Measurements from ENCODE around the gene HGS.

Gene HGS, protein sequence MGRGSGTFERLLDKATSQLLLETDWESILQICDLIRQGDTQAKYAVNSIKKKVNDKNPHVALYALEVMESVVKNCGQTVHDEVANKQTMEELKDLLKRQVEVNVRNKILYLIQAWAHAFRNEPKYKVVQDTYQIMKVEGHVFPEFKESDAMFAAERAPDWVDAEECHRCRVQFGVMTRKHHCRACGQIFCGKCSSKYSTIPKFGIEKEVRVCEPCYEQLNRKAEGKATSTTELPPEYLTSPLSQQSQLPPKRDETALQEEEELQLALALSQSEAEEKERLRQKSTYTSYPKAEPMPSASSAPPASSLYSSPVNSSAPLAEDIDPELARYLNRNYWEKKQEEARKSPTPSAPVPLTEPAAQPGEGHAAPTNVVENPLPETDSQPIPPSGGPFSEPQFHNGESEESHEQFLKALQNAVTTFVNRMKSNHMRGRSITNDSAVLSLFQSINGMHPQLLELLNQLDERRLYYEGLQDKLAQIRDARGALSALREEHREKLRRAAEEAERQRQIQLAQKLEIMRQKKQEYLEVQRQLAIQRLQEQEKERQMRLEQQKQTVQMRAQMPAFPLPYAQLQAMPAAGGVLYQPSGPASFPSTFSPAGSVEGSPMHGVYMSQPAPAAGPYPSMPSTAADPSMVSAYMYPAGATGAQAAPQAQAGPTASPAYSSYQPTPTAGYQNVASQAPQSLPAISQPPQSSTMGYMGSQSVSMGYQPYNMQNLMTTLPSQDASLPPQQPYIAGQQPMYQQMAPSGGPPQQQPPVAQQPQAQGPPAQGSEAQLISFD

GRCh38 chr17:81683584-81684441 lies at the start of gene HGS, which contains the start of gene ARL16:
HGS (plus strand) TSS chr17:81684011; CDS start chr17:81684067, 56 bp downstream.
ARL16 (minus strand) TSS chr17:81683797; CDS start chr17:81683753, 44 bp downstream.
- Histone ChIP-seq H3K9ac (ENCODE audit: low read length) (peak within 1 kb of the TSS; percentile 95), H3K4me3 (ENCODE audit: low read length) (peak within 1 kb of the TSS; percentile 90), H3K4me1 (ENCODE audit: control insufficient read depth, insufficient read depth, low read length) (peaks cover 17% of the 10 kb centered on the region), H3K27ac (ENCODE audit: low read depth, low read length) (peak within 1 kb of the TSS; percentile 83), H3K36me3 (ENCODE audit: control insufficient read depth, insufficient read depth, low read length) (peaks cover 18% of the 10 kb centered on the region), H3K27me3 (ENCODE audit: control insufficient read depth, insufficient read depth, low read length) (no peaks in the 10 kb centered on the region)

DNA sequence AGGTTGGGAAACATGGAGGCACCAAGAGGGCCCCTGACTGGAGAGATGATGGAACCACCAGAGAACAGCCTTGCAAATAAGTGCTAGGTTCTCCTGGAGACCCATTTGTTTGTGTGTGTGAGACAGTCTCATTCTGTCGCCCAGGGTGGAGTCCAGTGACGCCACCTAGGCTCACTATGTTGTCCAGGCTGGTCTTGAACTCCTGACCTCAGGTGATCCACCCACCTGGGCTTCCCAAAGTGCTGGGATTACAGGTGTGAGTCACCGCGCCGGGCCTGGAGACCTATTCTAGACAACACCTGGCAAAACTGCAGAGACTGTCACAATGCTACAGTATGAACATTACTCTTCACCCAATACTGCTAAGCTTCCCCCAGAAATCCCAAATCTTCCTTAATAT lies 48.4 kb upstream of the HGS start:
- no peak overlapping the region for H3K27ac ChIP-seq (ENCODE audit: low read depth, low read length)
- no peak overlapping the region for H3K9ac ChIP-seq (ENCODE audit: low read length)
- peak overlapping the region; percentile 78 for H3K4me3 ChIP-seq (ENCODE audit: low read length)
- no peaks in the 10 kb centered on the region for H3K36me3 ChIP-seq (ENCODE audit: control insufficient read depth, insufficient read depth, low read length)
- peaks cover 7% of the 10 kb centered on the region for H3K4me1 ChIP-seq (ENCODE audit: control insufficient read depth, insufficient read depth, low read length)
- no peaks in the 10 kb centered on the region for H3K27me3 ChIP-seq (ENCODE audit: control insufficient read depth, insufficient read depth, low read length)

- Histone ChIP-seq H3K9ac (ENCODE audit: low read length) (peak overlapping the region; percentile 66), H3K36me3 (ENCODE audit: control insufficient read depth, insufficient read depth, low read length) (no peaks in the 10 kb centered on the region), H3K4me3 (ENCODE audit: low read length) (peak overlapping the region; percentile 78), H3K4me1 (ENCODE audit: control insufficient read depth, insufficient read depth, low read length) (peaks cover 7% of the 10 kb centered on the region), H3K27ac (ENCODE audit: low read depth, low read length) (peak overlapping the region; percentile 88), H3K27me3 (ENCODE audit: control insufficient read depth, insufficient read depth, low read length) (no peaks in the 10 kb centered on the region)
Observed at GRCh38 chr17:81635973-81636504, 47.8 kb upstream of the HGS start.

DNA sequence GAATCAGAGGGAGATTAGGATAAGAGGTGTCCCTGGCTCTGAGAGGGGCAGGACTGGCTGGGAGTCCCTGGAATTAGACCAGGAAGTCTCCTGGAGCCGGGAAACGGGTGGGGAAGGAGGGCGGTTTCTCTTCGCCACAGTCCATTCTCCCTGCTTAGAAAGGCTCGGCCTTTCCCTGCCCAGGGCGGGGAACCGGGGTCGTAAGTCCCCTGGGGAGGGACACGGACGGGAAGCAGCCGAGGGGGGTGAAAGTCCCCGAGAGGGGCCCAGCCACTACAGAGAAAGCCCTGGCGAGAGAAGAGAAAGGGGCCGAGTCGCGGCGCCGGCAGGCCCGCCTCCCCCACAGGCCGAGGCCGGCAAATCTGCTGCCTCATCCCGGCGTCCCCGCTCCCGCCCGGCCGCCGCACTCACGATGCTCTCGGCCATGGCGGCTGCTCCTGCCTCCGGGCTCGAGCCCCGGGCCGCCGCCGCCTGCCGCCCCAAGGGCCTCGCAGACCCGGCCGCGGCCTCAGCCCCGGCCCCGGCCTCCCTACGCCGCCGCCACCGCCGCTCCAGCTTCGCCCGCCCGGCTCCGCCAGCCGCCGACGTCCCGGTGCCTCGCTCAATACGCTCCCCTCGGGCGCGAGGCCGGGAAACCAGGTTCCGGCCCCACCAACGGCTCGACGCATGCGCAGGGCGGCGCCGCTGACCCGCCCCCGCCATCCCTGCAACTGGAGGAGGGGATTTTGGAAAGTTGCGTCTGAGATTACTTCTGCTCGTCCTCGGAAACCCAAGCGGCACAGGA lies 47.1 kb upstream of the HGS start, which contains the start of the genes NPLOC4 and TSPAN10:
Gene NPLOC4 (minus strand): TSS at position 608 of the 784 bp plus-strand sequence. CDS start 182 bp downstream, at position 426.
Gene TSPAN10 (plus strand): TSS at position 692 of the 784 bp plus-strand sequence. CDS start 5,217 bp downstream, outside the sequence.
- peak within 1 kb of the TSS; percentile 88 for H3K27ac ChIP-seq (ENCODE audit: low read depth, low read length)
- H3K4me3 ChIP-seq (ENCODE audit: low read length): peak within 1 kb of the TSS; percentile 78
- H3K4me1 ChIP-seq (ENCODE audit: control insufficient read depth, insufficient read depth, low read length): peaks cover 7% of the 10 kb centered on the region
- H3K9ac ChIP-seq (ENCODE audit: low read length): peak within 1 kb of the TSS; percentile 66
- no peaks in the 10 kb centered on the region for H3K27me3 ChIP-seq (ENCODE audit: control insufficient read depth, insufficient read depth, low read length)
- no peaks in the 10 kb centered on the region for H3K36me3 ChIP-seq (ENCODE audit: control insufficient read depth, insufficient read depth, low read length)

DNA sequence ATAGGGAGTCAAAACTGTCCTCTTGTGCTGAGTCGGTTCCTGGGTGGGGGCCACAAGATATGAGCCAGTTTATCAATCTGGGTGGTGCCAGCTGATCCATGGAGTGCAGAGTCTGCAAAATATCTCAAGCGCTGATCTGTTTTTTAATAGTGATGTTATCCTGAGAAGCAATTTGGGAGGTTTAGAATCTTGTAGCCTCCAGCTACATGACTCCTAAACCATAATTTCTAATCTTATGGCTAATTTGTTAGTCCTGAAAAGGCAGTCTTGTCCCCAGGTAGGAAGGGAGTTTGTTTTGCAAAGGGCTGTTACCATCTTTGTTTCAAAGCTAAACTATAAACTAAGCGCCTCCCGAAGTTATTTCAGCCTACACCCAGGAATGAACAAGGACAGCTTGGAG lies 45.1 kb upstream of the HGS start:
- Histone ChIP-seq H3K4me3 (ENCODE audit: low read length) (no peak overlapping the region), H3K36me3 (ENCODE audit: control insufficient read depth, insufficient read depth, low read length) (no peaks in the 10 kb centered on the region), H3K4me1 (ENCODE audit: control insufficient read depth, insufficient read depth, low read length) (peaks cover 7% of the 10 kb centered on the region), H3K27ac (ENCODE audit: low read depth, low read length) (no peak overlapping the region), H3K27me3 (ENCODE audit: control insufficient read depth, insufficient read depth, low read length) (no peaks in the 10 kb centered on the region), H3K9ac (ENCODE audit: low read length) (no peak overlapping the region)

DNA sequence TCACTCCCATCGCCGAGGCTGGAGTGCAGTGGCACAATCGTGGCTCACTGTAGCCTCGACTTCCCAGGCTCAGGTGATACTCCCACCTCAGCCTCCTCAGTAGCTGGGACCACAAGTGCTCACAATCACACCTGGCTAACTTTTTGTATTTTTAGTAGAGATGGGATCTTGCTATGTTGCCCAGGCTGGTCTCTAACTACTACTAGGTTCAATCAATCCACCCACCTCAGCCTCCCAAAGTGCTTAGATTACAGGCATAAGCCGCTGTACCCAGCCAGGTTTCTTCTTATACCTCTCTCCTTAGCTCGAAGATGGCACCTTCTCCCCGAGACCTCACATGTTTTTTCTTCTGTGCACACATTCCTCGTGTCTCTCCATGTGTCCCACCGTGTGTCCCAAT lies 43.8 kb upstream of the HGS start:
- H3K27ac ChIP-seq (ENCODE audit: low read depth, low read length): no peak overlapping the region
- peaks cover 7% of the 10 kb centered on the region for H3K4me1 ChIP-seq (ENCODE audit: control insufficient read depth, insufficient read depth, low read length)
- no peaks in the 10 kb centered on the region for H3K27me3 ChIP-seq (ENCODE audit: control insufficient read depth, insufficient read depth, low read length)
- H3K36me3 ChIP-seq (ENCODE audit: control insufficient read depth, insufficient read depth, low read length): no peaks in the 10 kb centered on the region
- H3K4me3 ChIP-seq (ENCODE audit: low read length): no peak overlapping the region
- H3K9ac ChIP-seq (ENCODE audit: low read length): no peak overlapping the region

DNA sequence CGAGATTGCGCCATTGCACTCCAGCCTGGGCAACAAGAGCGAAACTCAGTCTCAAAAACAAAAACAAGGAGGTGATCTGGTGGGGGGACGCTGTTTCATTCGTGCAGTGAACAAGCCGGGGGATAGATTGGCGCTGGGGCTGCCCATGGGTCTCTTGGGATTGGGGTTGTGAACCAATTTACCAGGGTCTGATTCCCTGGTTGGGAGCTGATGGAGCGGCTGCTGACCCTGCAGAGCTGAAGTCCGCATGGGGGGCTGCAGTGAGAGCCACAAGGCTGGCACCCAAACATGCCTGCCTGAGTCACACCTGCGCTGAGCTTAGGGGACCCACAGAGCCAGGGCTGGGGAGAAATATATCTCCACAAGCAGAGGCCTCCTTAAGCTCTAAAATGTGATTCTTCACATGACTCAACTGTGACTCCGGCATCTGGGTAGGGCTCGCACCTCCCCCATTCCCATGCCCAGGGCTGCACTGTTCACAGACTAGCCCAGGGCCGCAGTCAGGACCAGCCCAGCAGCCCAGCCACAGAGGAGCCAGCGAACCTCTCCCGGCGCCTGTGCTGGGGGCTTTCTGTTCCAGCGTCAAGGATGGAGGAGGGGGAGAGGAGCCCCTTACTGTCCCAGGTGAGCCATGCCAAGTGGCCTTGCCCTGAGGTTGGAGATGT lies 41.9 kb upstream of the HGS start:
- H3K27ac ChIP-seq (ENCODE audit: low read depth, low read length): no peak overlapping the region

DNA sequence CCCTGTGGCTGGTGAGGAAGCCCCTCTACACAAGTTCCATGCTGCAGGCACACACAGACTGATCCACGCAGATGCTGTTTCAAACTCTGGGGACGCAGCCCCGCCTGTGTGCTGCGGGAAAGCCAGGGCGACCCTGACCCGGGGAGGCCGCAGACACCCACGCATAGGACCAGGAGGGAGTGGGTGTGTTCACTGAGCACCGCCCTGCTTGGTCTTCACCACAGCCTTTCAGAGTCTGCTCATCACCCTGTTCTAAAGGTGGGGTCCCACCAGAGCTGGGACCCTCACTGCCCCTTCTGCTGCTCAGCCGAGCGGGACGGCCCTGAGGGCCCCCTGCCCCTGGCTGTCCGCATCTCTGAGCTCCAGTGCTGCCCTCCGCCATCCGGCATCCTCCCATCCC lies 39.3 kb upstream of the HGS start:
- H3K27me3 ChIP-seq (ENCODE audit: control insufficient read depth, insufficient read depth, low read length): peaks cover 14% of the 10 kb centered on the region
- no peaks in the 10 kb centered on the region for H3K4me1 ChIP-seq (ENCODE audit: control insufficient read depth, insufficient read depth, low read length)
- H3K27ac ChIP-seq (ENCODE audit: low read depth, low read length): no peak overlapping the region
- H3K4me3 ChIP-seq (ENCODE audit: low read length): no peak overlapping the region
- H3K36me3 ChIP-seq (ENCODE audit: control insufficient read depth, insufficient read depth, low read length): no peaks in the 10 kb centered on the region
- no peak overlapping the region for H3K9ac ChIP-seq (ENCODE audit: low read length)

More for the DNA sequence above, 41.9 kb upstream of the HGS start:
- Histone ChIP-seq H3K4me1 (ENCODE audit: control insufficient read depth, insufficient read depth, low read length) (no peaks in the 10 kb centered on the region), H3K36me3 (ENCODE audit: control insufficient read depth, insufficient read depth, low read length) (no peaks in the 10 kb centered on the region), H3K27me3 (ENCODE audit: control insufficient read depth, insufficient read depth, low read length) (no peaks in the 10 kb centered on the region), H3K4me3 (ENCODE audit: low read length) (no peak overlapping the region), H3K9ac (ENCODE audit: low read length) (no peak overlapping the region)

GRCh38 chr17:81644976-81645952 lies 38.5 kb upstream of the HGS start:
- Histone ChIP-seq H3K9ac (ENCODE audit: low read length) (no peak overlapping the region), H3K27ac (ENCODE audit: low read depth, low read length) (no peak overlapping the region), H3K4me1 (ENCODE audit: control insufficient read depth, insufficient read depth, low read length) (no peaks in the 10 kb centered on the region), H3K36me3 (ENCODE audit: control insufficient read depth, insufficient read depth, low read length) (no peaks in the 10 kb centered on the region), H3K4me3 (ENCODE audit: low read length) (no peak overlapping the region), H3K27me3 (ENCODE audit: control insufficient read depth, insufficient read depth, low read length) (peaks cover 18% of the 10 kb centered on the region)

All from rectal smooth muscle tissue (tissue), 1 donor.